HG03039 (cell line): ENCODE measurements around the gene FAM184A.

Source experiments
- ATAC-seq: cut with Tn5 transposase; IDR thresholded peaks from one replicate; pipeline ENCODE4 v1.9.1; 2021; ENCODE audit warnings: mild to moderate bottlenecking, moderate library complexity; ENCODE audit not compliant: unreplicated experiment

Gene FAM184A

GRCh38 chr6:118918329-118918725, 160.1 kb downstream of the FAM184A start:
- ATAC-seq = no peak

- ATAC-seq = no peak
These were observed 160.7 kb downstream of the FAM184A start for GRCh38 chr6:118917546-118918328.

GRCh38 chr6:118914598-118914997, 163.9 kb downstream of the FAM184A start:
- no peak for ATAC-seq

- ATAC-seq = no peak
These were observed 165.3 kb downstream of the FAM184A start for GRCh38 chr6:118913161-118913560.

- no peak for ATAC-seq
These were observed 165.8 kb downstream of the FAM184A start for GRCh38 chr6:118912646-118913045.
